NOMO-1 treated with dmso at 0.1 percent for 144 hours (cell line): ENCODE measurements around the gene NR2F1-AS1.

Experiments used
- DNase-seq: peaks from one replicate; lab custom pipeline; 2025; ENCODE audit not compliant: unreplicated experiment; lab: John Stamatoyannopoulos, UW

Gene NR2F1-AS1

GRCh38 chr5:93603078-93603792 lies 22.2 kb upstream of the NR2F1-AS1 start:
- DNase-seq, result no peak

- no peak for DNase-seq
These were observed 21.4 kb upstream of the NR2F1-AS1 start for GRCh38 chr5:93602241-93603077.

GRCh38 chr5:93601802-93602155 lies 20.8 kb upstream of the NR2F1-AS1 start:
- no peak for DNase-seq

- no peak for DNase-seq
These were observed 20.2 kb upstream of the NR2F1-AS1 start for GRCh38 chr5:93601071-93601801.

- DNase-seq, result no peak
These were observed 19.5 kb upstream of the NR2F1-AS1 start for GRCh38 chr5:93600409-93601070.

- DNase-seq, result no peak
These were observed 18.5 kb upstream of the NR2F1-AS1 start for GRCh38 chr5:93599399-93600120.

GRCh38 chr5:93599001-93599379 lies 18.0 kb upstream of the NR2F1-AS1 start:
- DNase-seq, result no peak

DNA sequence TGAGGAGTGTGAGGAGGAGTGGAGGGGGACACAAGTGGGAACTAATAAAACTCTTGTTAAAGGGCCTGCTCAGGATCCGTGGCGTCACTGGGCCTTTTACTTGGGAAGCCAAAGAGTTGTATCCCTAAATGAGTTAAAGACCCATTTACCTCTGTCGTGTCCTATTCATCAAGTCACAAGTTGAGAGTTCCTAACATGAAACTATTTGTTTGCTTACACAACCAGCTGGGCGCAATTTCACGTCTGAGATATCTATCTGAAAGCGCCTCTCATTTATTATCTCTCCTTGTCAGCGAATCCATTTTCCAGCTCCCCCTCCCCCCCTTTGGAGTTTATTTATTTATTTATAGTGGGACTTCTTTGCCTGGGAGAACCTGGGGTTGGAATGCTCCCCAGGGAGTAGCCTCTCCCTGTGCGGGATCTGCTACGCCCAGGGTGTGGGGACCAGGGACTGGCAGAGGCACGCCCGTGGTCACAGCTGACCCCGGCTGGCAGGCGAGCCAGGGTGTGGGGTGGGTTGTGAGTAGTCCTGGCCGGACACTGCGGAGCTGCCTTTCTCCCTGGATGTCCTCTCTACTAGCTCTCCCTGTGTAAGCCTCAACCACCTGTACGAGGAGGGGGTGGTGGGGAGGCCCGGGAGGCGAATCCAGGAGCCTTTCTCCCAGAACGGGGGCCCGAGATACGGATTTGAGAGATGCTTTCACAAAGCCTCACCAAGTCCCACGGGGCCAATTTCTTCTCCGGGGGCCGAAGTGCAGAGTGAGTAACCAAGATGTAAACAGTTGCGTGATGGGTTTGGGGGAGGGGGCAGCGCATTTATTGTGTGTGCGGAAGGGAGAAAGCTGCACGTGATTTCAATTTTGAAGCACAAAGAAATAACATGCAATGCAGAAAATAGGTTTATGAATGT lies 17.3 kb upstream of the NR2F1-AS1 start:
- DNase-seq, result no peak

DNA sequence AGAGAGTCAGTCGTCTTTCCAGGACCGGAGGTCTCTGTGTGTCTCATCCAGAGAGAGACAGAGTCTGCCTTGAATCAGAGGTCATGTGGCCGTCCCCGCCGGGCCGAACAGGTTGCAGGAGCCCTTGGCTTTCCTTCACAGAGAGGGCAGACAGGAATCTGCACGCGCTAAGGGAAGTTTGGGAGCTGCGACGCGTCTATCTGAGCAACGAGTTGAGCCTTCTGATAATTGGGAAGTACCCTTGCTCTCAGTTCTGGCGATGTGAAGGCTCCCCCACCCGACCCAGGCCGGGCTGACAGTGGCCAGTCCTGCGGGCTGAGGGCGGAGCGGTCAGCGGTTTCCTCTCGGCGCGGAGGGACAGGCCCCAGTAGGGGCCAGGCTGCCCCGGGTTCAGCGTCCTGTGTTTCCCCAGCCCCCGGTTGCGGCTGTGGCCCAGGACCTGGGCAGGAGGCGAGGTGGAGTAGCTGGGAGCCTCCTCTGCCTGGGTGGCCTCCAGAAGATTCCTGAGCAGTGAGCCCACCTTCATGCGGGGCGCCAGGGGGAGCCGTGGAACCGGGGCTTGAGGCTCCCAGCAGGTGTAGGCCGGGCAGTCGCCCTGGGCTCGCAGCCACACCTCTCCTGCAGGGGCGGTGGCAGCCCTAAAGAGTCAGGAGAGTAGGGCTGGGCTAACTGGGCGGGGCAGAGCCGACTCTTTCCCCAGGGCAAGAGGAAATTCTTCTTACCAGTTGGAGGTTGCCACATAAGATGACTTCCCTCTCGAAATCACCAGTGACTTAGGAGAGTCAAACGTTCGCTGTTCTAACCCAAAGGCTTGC lies 15.9 kb upstream of the NR2F1-AS1 start:
- peak; percentile 76 for DNase-seq

- no peak for DNase-seq
These were observed 15.3 kb upstream of the NR2F1-AS1 start for GRCh38 chr5:93596310-93596675.

GRCh38 chr5:93595420-93596147 lies 14.6 kb upstream of the NR2F1-AS1 start:
- DNase-seq, result no peak

DNA sequence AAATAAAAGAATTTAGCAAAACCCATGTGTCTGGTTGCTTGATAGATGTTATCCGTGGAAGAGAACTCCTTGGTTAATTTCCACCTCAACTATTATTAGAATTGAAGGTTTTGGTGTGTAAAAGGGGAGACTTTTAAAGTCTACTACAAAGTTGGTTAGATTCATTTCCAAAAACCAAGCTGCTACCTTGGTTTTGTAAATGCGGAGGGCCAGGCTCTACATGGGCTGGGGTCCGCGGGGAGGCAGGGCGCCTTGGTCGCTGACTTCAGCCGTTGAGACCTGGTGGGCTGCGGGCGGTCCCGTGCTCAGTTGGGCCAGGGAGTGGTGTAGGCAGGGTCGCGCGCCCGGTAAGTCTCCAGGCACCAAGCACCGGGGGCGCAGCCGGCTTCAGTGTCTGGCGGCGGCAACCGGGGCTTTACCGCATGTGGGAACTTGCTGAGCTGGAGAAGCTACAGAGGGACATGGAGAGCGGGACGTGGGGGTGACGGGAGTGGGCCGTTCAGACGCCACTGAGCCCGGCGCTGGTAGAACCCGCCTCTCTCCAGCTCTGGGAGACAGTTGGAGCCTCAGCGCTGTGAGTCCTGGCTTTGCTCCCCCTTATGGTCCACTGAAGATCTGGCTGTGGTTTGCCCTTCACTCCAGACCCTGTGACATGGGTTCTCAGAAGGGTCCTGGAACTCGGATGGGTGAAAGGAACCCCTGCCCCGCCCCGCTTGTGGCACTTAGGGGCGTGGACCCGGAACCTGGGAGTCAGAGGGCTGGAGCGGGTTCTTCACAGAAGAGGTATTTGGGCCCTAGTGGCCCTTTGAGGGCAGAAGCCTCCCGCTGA lies 13.8 kb upstream of the NR2F1-AS1 start:
- DNase-seq, result no peak

DNA sequence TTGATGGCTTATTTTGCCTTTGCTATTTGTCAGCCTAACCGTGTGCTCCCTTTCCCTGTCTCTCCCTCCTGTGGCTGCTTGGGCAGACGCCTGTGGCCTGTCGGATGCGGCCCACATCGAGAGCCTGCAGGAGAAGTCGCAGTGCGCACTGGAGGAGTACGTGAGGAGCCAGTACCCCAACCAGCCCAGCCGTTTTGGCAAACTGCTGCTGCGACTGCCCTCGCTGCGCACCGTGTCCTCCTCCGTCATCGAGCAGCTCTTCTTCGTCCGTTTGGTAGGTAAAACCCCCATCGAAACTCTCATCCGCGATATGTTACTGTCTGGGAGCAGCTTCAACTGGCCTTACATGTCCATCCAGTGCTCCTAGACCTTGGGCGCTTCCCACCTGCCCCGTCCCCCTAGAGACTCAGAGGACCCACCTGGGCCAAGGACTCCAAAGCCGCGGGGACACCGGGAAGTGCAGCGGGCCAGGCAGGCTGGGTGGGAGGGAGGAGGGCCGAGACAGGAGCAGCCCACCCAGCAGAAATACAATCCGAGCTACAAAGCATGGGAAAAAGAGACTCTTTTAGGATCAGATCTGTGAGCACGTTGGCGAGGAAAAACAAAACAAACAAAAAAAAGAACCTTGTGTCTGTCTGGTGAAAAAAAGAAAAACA lies 12.6 kb upstream of the NR2F1-AS1 start:
- no peak for DNase-seq

GRCh38 chr5:93592883-93593282 lies 11.9 kb upstream of the NR2F1-AS1 start:
- no peak for DNase-seq

GRCh38 chr5:93591323-93591945 lies 10.4 kb upstream of the NR2F1-AS1 start:
- no peak for DNase-seq

- no peak for DNase-seq
These were observed 9.5 kb upstream of the NR2F1-AS1 start for GRCh38 chr5:93590493-93590892.
